Stimulated activated CD8-positive, alpha-beta memory T cell treated with anti-CD3 and anti-CD28 coated beads, Interleukin-15, amount 100 ng/mL, for 1 hour (primary cell): ENCODE data around the gene TRIP6.
"Not testable (repeated sequence)": the region's sequence is repeated elsewhere in the genome, so short reads cannot be mapped to it uniquely, and the experiment has no call there.

Source experiments
- DNase-seq: peaks from one replicate; pipeline ENCODE4 v3.0.0-alpha.2; 2020; ENCODE audit warnings: low read depth

Gene TRIP6

GRCh38 chr7:100839361-100839760, 27.8 kb upstream of the TRIP6 start:
- no peak for DNase-seq

- no peak for DNase-seq
Measured at GRCh38 chr7:100840470-100841100, 26.6 kb upstream of the TRIP6 start.

GRCh38 chr7:100847360-100847759, 19.8 kb upstream of the TRIP6 start:
- no peak for DNase-seq

DNA sequence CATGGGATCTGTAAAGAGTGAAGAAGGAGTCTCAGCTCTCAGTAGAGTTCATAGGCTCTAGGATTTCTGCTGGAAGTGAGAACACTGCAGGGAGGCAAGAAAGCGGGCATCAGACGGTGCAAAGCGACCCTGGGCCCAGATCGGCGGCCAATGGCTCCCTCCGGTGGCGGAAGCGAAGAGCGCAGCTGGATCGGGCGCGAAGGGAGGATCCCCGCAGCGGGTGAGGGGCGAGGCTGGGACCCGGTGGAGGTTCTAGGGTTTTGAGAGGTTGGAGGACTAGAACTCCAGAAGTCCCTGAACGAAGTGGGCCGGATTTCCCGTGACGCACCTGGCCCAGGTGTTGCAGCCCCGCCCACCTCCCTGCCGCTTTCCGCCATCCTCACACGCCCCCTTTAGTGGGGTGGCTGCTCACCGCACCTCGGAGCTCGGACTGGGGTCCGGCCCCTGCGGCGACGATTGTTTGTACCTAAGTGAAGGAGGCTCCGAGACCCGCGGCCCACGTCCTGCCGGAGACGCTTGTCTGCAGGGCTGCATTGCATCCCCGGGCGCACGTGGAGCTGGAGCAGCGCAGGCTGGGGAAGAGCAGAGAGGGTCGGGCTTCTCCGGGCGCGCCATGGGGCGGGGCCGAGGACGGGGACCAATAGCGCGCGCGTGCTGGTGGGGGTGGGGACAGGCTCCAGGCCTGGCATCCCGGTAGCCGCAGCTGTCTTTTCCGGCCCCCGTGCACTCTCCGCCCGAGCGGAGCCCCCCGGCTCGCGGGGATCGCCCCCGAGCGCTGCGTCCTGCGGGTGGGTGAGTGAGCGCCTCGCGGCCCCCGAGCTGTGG, 14.9 kb upstream of the TRIP6 start, which contains the start of gene SLC12A9:
TSS of gene SLC12A9 (plus strand) at position 666 of the 825 bp plus-strand sequence. CDS start 1,485 bp downstream, outside the sequence.
- peak; percentile 65 for DNase-seq

- no peak for DNase-seq
Measured at GRCh38 chr7:100854146-100854895, 12.9 kb upstream of the TRIP6 start.

DNA sequence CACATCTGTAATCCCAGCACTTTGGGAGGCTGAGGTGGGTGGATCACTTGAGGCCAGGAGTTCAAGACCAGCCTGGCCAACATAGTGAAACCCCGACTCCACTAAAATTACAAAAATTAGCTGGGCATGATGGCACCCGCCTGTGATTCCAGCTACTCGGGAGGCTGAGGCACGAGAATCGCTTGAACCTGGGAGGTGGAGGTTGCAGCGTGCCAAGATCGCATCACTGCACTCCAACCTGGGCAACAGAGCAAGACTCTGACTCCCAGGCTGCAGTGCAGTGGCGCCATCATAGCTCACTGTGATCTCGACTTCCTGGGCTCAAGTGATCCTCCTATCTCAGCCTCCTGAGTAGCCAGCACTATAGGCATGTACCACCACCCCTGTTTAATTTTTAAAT, 12.3 kb upstream of the TRIP6 start:
- DNase-seq, result not testable (repeated sequence)

- DNase-seq, result no peak
Measured at GRCh38 chr7:100855515-100855914, 11.7 kb upstream of the TRIP6 start.

- DNase-seq, result no peak
Measured at GRCh38 chr7:100856871-100857282, 10.3 kb upstream of the TRIP6 start.

GRCh38 chr7:100859856-100860255, 7.3 kb upstream of the TRIP6 start:
- DNase-seq, result no peak

- DNase-seq, result no peak
Measured at GRCh38 chr7:100860702-100861615, 6.2 kb upstream of the TRIP6 start.

DNA sequence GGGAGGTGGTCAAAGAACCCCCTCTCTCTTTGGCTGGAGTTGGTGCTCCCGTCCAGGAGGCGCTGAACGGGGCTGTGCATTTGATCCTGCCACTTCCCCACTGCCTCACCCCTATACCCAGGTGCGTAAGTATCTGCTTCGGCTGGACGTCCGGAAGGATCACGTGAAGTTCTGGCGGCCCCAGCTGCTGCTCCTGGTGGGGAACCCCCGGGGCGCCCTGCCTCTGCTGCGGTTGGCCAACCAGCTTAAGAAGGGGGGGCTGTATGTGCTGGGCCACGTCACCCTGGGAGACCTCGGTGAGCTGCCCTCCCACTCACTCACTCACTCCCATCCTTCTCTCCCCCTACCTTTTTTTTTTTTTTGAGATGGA, 5.6 kb upstream of the TRIP6 start:
- DNase-seq, result no peak

GRCh38 chr7:100863406-100863950, 3.7 kb upstream of the TRIP6 start:
- no peak for DNase-seq

- no peak for DNase-seq
Measured at GRCh38 chr7:100864263-100864845, 2.8 kb upstream of the TRIP6 start.

DNA sequence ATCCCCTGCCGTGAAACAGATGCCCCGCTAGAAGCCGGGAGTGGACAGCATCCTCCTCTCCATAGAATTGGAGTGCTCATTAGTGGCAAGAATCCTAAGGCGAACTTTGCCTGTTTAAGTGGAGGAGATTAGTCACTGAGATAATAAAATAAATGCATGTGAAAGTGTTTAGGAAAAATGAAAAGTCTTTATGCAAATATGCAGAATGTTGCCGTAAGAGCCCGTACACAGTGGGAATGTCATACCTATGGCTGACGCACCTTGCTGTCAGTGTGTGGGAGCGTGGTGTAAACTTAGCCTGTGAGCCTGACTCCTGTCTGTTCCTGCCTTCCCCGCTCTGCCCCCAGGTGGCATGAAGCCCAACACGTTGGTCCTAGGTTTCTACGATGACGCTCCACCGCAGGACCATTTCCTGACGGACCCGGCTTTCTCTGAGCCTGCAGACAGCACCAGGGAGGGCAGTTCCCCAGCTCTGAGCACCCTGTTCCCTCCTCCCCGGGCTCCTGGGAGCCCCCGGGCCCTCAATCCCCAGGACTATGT, 1.7 kb upstream of the TRIP6 start:
- DNase-seq, result no peak

GRCh38 chr7:100865938-100866728, 1.1 kb upstream of the TRIP6 start:
- DNase-seq, result no peak

DNA sequence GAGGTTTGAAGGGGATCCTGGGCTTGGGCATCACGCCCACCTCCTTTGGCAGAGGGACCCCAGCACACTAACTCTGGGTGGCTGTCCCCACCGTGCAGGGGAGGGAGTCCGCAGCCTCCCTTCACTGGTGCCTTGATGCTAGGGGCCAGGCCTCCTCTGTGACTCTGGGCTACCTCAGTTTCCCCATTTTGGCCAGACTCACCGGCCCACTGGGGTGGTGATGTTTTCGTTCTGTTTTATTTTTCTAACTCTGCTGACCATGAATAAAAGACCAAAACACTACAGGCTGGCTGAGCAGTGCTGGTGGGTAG, 503 bp upstream of the TRIP6 start:
- no peak for DNase-seq

GRCh38 chr7:100867776-100868485, 744 bp downstream of the TRIP6 start:
- no peak for DNase-seq

DNA sequence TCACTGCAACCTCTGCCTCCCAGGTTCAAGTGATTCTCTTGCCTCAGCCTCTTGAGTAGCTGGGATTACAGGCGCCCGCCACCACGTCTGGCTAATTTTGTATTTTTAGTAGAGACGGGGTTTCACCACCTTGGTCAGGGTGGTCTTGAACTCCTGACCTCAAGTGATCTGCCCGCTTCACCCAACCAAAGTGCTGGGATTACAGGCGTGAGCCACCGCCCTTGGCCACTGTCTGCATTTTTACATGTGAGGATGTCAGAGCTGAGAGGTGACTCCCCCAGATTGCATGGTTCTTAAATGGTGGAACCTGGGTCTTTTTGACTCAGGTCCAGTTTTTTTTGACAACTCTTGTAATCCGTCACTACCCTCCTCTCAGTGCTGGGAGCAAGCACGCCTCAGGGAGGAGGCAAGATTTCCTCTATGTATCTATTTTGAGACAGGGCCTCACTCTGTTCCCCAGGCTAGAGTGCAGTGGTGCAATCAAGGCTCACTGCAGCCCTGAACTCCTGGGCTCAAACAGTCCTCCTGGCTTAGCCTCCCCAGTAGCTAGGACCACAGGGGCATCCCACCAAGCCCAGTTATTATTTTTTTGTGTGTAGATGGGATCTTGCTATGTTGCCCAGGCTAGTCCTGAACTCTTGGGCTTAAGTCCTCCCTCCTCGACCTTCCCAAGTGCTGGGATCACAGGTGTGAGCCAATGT, 6.6 kb downstream of the TRIP6 start:
- DNase-seq, result no peak

- DNase-seq, result no peak
Measured at GRCh38 chr7:100874300-100874576, 7.1 kb downstream of the TRIP6 start.
